HEK293 (cell line): ENCODE data around the gene VAPA.
A peak's percentile ranks its signal among the peaks of the same experiment; 100 is the strongest.

Experiments
- CTCF ChIA-PET: fragments of 350-600 bp; formaldehyde crosslinking; extraction: SDS; loops from one replicate; lab custom pipeline; 2021; ENCODE audit warnings: antibody characterized with exemption; lab: Yijun Ruan, JAX
- POLR2A ChIA-PET: fragments of 300-600 bp; formaldehyde crosslinking; extraction: SDS; loops from one replicate; lab custom pipeline; 2020; ENCODE audit warnings: antibody characterized with exemption, inconsistent platforms; lab: Yijun Ruan, JAX
- H3K27ac ChIP-seq: fragments of 200-500 bp; sonication (Bioruptor generic); 2 replicates; pipeline ENCODE4 v1.5.1; 2014; ENCODE audit warnings: low read depth, low read length, control low read depth, inconsistent platforms; ENCODE audit errors: extremely low read depth
- H3K36me3 ChIP-seq, 2 experiments: fragments of 200-500 bp in 1 of 2; sonication (Bioruptor generic) in 1 of 2; 1 replicate in 1 of 2; 2 replicates in 1 of 2; pipeline ENCODE4 v1.5.1; 2014 to 2017; ENCODE audit warnings: inconsistent platforms in 2 of 2, low read length in 2 of 2; ENCODE audit not compliant: control insufficient read depth in 2 of 2, insufficient read depth in 1 of 2
- H3K4me1 ChIP-seq: fragments of 200-500 bp; sonication (Bioruptor generic); 2 replicates; pipeline ENCODE4 v1.5.1; 2014; ENCODE audit warnings: mild to moderate bottlenecking, low read length, inconsistent platforms; ENCODE audit not compliant: control insufficient read depth, insufficient read depth
- H3K4me3 ChIP-seq: 2 replicates; pipeline ENCODE4 v1.5.1; 2011; ENCODE audit warnings: low read depth, mild to moderate bottlenecking, control low read depth, low read length, moderate library complexity
- H3K9me3 ChIP-seq: fragments of 200-500 bp; sonication (Bioruptor generic); 2 replicates; pipeline ENCODE4 v1.5.1; 2014; ENCODE audit warnings: low read depth, low read length, inconsistent platforms; ENCODE audit not compliant: control insufficient read depth, insufficient read depth
- GLI2 ChIP-seq: fragments of 450-650 bp; formaldehyde crosslinking; IDR thresholded peaks from 2 replicates; pipeline ENCODE4; 2017; ENCODE audit warnings: missing biosample characterization, missing genetic modification characterization, low read depth, borderline replicate concordance
- GLIS1 ChIP-seq: fragments of 450-650 bp; formaldehyde crosslinking; IDR thresholded peaks from 2 replicates; pipeline ENCODE4 v1.5.1; 2016; ENCODE audit warnings: missing biosample characterization, missing genetic modification characterization
- KLF9 ChIP-seq: fragments of 450-650 bp; formaldehyde crosslinking; IDR thresholded peaks from 2 replicates; pipeline ENCODE4 v1.5.1; 2016; ENCODE audit warnings: missing biosample characterization, missing genetic modification characterization, low read depth
- PRDM1 ChIP-seq: fragments of 450-650 bp; formaldehyde crosslinking; IDR thresholded peaks from 2 replicates; pipeline ENCODE4; 2016; ENCODE audit warnings: missing biosample characterization, missing genetic modification characterization
- REPIN1 ChIP-seq: fragments of 450-650 bp; formaldehyde crosslinking; IDR thresholded peaks from 2 replicates; pipeline ENCODE4 v1.5.1; 2017; ENCODE audit warnings: missing biosample characterization, missing genetic modification characterization, low read depth
- SALL2 ChIP-seq: fragments of 450-650 bp; formaldehyde crosslinking; IDR thresholded peaks from 2 replicates; pipeline ENCODE4 v1.5.0; 2017; ENCODE audit warnings: missing biosample characterization, mild to moderate bottlenecking, missing genetic modification characterization, borderline replicate concordance
- ZBTB20 ChIP-seq: fragments of 450-650 bp; formaldehyde crosslinking; IDR thresholded peaks from 2 replicates; pipeline ENCODE4 v1.5.1; 2016; ENCODE audit warnings: missing biosample characterization, missing genetic modification characterization
- ZNF146 ChIP-seq: fragments of 450-650 bp; formaldehyde crosslinking; IDR thresholded peaks from 2 replicates; pipeline ENCODE4 v1.5.1; 2016; ENCODE audit warnings: missing biosample characterization, missing genetic modification characterization
- ZNF157 ChIP-seq: fragments of 450-650 bp; formaldehyde crosslinking; IDR thresholded peaks from 2 replicates; pipeline ENCODE4 v1.5.1; 2016; ENCODE audit warnings: missing biosample characterization, missing genetic modification characterization
- ZNF202 ChIP-seq: fragments of 450-650 bp; formaldehyde crosslinking; IDR thresholded peaks from 2 replicates; pipeline ENCODE4 v1.5.1; 2016; ENCODE audit warnings: missing biosample characterization, missing genetic modification characterization, borderline replicate concordance
- ZNF274 ChIP-seq, 2 experiments: fragments of 200-500 bp in 1 of 2; fragments of 450-650 bp in 1 of 2; sonication (Bioruptor generic) in 1 of 2; formaldehyde crosslinking in 1 of 2; IDR thresholded peaks; 2 replicates each; pipeline versions ENCODE4 v1.5.1 to v1.6.1; 2014 to 2016; ENCODE audit warnings: borderline replicate concordance in 1 of 2, inconsistent platforms in 1 of 2, low read length in 1 of 2, missing biosample characterization in 1 of 2, missing genetic modification characterization in 1 of 2
- ZNF391 ChIP-seq: fragments of 450-650 bp; formaldehyde crosslinking; IDR thresholded peaks from 2 replicates; pipeline ENCODE4 v1.5.1; 2016; ENCODE audit warnings: low read depth, missing biosample characterization, missing genetic modification characterization, borderline replicate concordance
- ZNF426 ChIP-seq: fragments of 450-650 bp; formaldehyde crosslinking; IDR thresholded peaks from 2 replicates; pipeline ENCODE4 v1.5.1; 2017; ENCODE audit warnings: missing biosample characterization, missing genetic modification characterization, mild to moderate bottlenecking, inconsistent platforms, moderate library complexity
- ZNF48 ChIP-seq: fragments of 450-650 bp; formaldehyde crosslinking; IDR thresholded peaks from 2 replicates; pipeline ENCODE4 v1.5.1; 2016; ENCODE audit warnings: missing biosample characterization, missing genetic modification characterization
- ZNF501 ChIP-seq: fragments of 450-650 bp; formaldehyde crosslinking; IDR thresholded peaks from 2 replicates; pipeline ENCODE4 v1.5.1; 2016; ENCODE audit warnings: missing biosample characterization, missing genetic modification characterization
- ZNF549 ChIP-seq: fragments of 450-650 bp; IDR thresholded peaks from 2 replicates; pipeline ENCODE4 v1.5.1; 2018; ENCODE audit warnings: missing biosample characterization, missing genetic modification characterization, mild to moderate bottlenecking, inconsistent platforms, moderate library complexity
- ZNF555 ChIP-seq: fragments of 450-650 bp; formaldehyde crosslinking; conservative IDR thresholded peaks from 2 replicates; pipeline ENCODE4 v1.5.1; 2017; ENCODE audit warnings: missing biosample characterization, mild to moderate bottlenecking, missing genetic modification characterization, inconsistent platforms
- ZNF629 ChIP-seq: fragments of 450-650 bp; formaldehyde crosslinking; IDR thresholded peaks from 2 replicates; pipeline ENCODE4 v1.5.1; 2017; ENCODE audit warnings: missing biosample characterization, missing genetic modification characterization
- ZNF707 ChIP-seq: fragments of 450-650 bp; formaldehyde crosslinking; IDR thresholded peaks from 2 replicates; pipeline ENCODE4 v1.5.1; 2016; ENCODE audit warnings: missing biosample characterization, missing genetic modification characterization
- ZNF76 ChIP-seq: fragments of 450-650 bp; formaldehyde crosslinking; IDR thresholded peaks from 2 replicates; pipeline ENCODE4; 2016; ENCODE audit warnings: low read depth, missing biosample characterization, missing genetic modification characterization, borderline replicate concordance
- ZNF768 ChIP-seq: fragments of 450-650 bp; formaldehyde crosslinking; IDR thresholded peaks from 2 replicates; pipeline ENCODE4 v1.5.1; 2018; ENCODE audit warnings: missing biosample characterization, mild to moderate bottlenecking, missing genetic modification characterization
- ZNF776 ChIP-seq: fragments of 450-650 bp; formaldehyde crosslinking; IDR thresholded peaks from 2 replicates; pipeline ENCODE4 v1.5.0; 2017; ENCODE audit warnings: missing biosample characterization, missing genetic modification characterization, borderline replicate concordance
- ZNF837 ChIP-seq: fragments of 450-650 bp; formaldehyde crosslinking; IDR thresholded peaks from 2 replicates; pipeline ENCODE4 v1.5.1; 2016; ENCODE audit warnings: missing biosample characterization, missing genetic modification characterization
- ZNF843 ChIP-seq: fragments of 450-650 bp; formaldehyde crosslinking; IDR thresholded peaks from 2 replicates; pipeline ENCODE4 v1.5.1; 2016; ENCODE audit warnings: missing biosample characterization, missing genetic modification characterization
- ZSCAN23 ChIP-seq: fragments of 450-650 bp; formaldehyde crosslinking; IDR thresholded peaks from 2 replicates; pipeline ENCODE4 v1.5.1; 2016; ENCODE audit warnings: missing biosample characterization, missing genetic modification characterization
- TF ChIP-seq, protein P1 (sequence below): fragments of 450-650 bp; formaldehyde crosslinking; IDR thresholded peaks from 2 replicates; pipeline ENCODE4 v1.5.1; 2016; ENCODE audit warnings: missing biosample characterization, missing genetic modification characterization
- TF ChIP-seq, protein P2 (sequence below): fragments of 450-650 bp; formaldehyde crosslinking; IDR thresholded peaks from 2 replicates; pipeline ENCODE4 v1.5.1; 2016; ENCODE audit warnings: missing biosample characterization, missing genetic modification characterization
- TF ChIP-seq, protein P3 (sequence below): fragments of 450-650 bp; formaldehyde crosslinking; IDR thresholded peaks from 2 replicates; pipeline ENCODE4 v1.5.1; 2016; ENCODE audit warnings: missing biosample characterization, missing genetic modification characterization
- TF ChIP-seq, protein P4 (sequence below): fragments of 450-650 bp; formaldehyde crosslinking; optimal IDR thresholded peaks from 2 replicates; pipeline ENCODE3; 2016; ENCODE audit warnings: missing biosample characterization, mild to moderate bottlenecking, missing genetic modification characterization

VAPA gene

DNA sequence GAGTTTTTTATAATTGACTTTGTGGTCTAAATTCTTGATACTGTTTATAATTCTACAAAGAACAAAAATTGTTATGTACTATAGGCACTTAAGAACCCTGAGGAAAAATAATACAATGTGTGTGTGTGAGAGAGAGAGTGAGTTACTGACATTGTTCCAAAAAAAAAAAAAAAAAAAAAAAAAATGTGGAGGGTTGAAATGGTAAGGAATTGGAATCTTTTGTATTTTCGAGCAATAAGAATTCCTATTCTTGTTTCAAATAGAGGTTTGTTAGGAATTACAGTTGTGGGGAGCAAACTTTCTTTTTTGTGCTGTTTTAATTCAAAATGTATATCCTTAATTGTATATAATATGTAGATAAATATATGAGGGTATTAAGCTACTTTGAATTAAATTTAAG is 45.7 kb downstream of the VAPA start (continued):
- TF ChIP-seq, protein P1, sequence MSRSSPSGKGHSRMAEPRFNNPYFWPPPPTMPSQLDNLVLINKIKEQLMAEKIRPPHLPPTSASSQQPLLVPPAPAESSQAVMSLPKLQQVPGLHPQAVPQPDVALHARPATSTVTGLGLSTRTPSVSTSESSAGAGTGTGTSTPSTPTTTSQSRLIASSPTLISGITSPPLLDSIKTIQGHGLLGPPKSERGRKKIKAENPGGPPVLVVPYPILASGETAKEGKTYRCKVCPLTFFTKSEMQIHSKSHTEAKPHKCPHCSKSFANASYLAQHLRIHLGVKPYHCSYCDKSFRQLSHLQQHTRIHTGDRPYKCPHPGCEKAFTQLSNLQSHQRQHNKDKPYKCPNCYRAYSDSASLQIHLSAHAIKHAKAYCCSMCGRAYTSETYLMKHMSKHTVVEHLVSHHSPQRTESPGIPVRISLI: peak; percentile 56; the same call in 1 of the 2 replicates

DNA sequence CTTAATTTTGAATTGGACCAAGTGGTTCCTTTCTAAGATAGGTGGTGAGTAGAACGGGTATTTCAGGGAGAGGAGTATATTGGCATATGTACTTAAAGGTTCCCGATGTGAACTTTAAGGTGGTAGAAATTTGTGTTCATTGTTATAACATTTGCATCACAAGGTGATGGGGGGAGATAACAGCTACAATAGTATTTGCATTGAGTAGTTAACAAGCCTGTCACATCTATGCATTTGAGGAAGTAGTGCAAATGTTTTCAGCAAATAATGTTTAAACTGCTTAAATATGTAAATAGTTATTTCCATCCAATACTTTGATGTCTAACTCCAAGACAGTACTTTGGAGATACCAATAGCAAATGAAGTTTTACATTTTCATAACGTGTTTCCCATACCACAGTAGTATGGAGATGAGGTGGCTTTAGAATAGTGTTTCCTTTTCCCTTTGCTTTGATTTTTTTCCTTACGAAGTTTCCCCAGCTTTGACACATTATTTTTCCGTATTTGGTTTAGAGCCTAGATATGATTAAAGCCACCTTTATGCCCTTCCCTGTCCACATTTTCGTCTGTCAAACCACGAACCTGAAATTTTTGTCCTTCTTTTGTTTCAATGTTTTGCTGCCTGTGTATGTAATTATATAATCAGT is 46.6 kb downstream of the VAPA start:
- POLR2A ChIA-PET: no interaction called here
- H3K9me3 ChIP-seq: no peaks in the 10 kb centered on the region
- CTCF ChIA-PET: interaction anchor here (0.6 to 4.1 kb wide), 6 partner anchors 9 to 462 kb away, joined by 3 to 19 read pairs (median 4); no protein-coding TSS in a partner anchor
- H3K36me3 ChIP-seq: peaks cover 0 to 2% of the 10 kb centered on the region in 2 experiments; a peak in 1 of 3 replicates
- no peak for TF ChIP-seq ZNF274 (IDR thresholded peaks at IDR 0.05; ENCODE audit: low read length)
- TF ChIP-seq ZNF274 (tag by site-specific recombination; IDR thresholded peaks at IDR 0.05; ENCODE audit: borderline replicate concordance): no peak
- TF ChIP-seq GLIS1: no peak
- no peak for TF ChIP-seq ZNF555
- TF ChIP-seq ZNF837 (tag by site-specific recombination): no peak
- TF ChIP-seq ZNF157: no peak
- TF ChIP-seq, protein P2, sequence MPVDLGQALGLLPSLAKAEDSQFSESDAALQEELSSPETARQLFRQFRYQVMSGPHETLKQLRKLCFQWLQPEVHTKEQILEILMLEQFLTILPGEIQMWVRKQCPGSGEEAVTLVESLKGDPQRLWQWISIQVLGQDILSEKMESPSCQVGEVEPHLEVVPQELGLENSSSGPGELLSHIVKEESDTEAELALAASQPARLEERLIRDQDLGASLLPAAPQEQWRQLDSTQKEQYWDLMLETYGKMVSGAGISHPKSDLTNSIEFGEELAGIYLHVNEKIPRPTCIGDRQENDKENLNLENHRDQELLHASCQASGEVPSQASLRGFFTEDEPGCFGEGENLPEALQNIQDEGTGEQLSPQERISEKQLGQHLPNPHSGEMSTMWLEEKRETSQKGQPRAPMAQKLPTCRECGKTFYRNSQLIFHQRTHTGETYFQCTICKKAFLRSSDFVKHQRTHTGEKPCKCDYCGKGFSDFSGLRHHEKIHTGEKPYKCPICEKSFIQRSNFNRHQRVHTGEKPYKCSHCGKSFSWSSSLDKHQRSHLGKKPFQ (tag by site-specific recombination): no peak
- no peak for TF ChIP-seq ZSCAN23 (tag by site-specific recombination)
- TF ChIP-seq ZNF202 (tag by site-specific recombination): no peak
- TF ChIP-seq REPIN1 (tag by site-specific recombination): no peak
- TF ChIP-seq ZNF707: no peak
- no peak for TF ChIP-seq ZNF843 (tag by site-specific recombination)
- no peak for TF ChIP-seq GLI2 (tag by site-specific recombination)
- no peak for TF ChIP-seq SALL2 (tag by site-specific recombination)
- TF ChIP-seq ZNF501 (tag by site-specific recombination): no peak
- no peak for TF ChIP-seq ZNF426 (tag by site-specific recombination)
- TF ChIP-seq ZBTB20 (tag by site-specific recombination): no peak
- TF ChIP-seq ZNF146: no peak
- TF ChIP-seq PRDM1 (tag by site-specific recombination): no peak
- no peak for TF ChIP-seq ZNF48 (tag by site-specific recombination)
- no peak for TF ChIP-seq KLF9 (tag by site-specific recombination)
- TF ChIP-seq, all 188 proteins: peak for 0
- Histone ChIP-seq H3K4me3 (no peak overlapping the region), H3K27ac (no peak overlapping the region), H3K4me1 (no peaks in the 10 kb centered on the region)

DNA sequence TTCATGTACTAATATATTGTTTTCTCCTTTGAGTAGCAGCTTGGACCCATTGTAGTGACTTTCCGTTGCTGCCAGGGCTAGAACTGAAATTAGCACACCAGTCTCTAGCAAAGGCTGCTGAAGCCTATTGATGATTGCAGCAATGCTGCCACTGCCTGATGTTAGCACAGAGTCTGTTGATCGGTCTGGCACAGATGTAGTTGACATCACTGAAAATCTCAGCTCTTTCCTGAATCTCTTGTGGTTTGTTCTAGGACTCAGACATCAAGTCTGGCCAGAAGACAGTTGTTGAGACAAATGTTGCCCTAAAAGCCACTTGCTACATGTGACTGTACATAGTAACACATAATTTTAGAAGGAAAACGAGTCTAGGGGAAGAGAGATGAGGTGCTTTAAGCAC is 47.2 kb downstream of the VAPA start:
- POLR2A ChIA-PET: no interaction called here
- no peak overlapping the region for H3K4me3 ChIP-seq
- H3K4me1 ChIP-seq: peaks cover 4% of the 10 kb centered on the region; the same call in 1 of the 2 replicates
- CTCF ChIA-PET: interaction anchor here (0.6 to 4.1 kb wide), 5 partner anchors 8 to 386 kb away, joined by 3 to 19 read pairs (median 3); no protein-coding TSS in a partner anchor
- no peak overlapping the region for H3K27ac ChIP-seq
- no peaks in the 10 kb centered on the region for H3K36me3 ChIP-seq
- H3K9me3 ChIP-seq: no peaks in the 10 kb centered on the region
- TF ChIP-seq ZNF629 (tag by site-specific recombination) (no peak), ZNF76 (tag by site-specific recombination) (no peak), ZNF776 (tag by site-specific recombination) (no peak), ZNF549 (no peak), ZNF391 (tag by site-specific recombination) (no peak), ZNF768 (tag by site-specific recombination) (no peak)
- TF ChIP-seq, protein P3, sequence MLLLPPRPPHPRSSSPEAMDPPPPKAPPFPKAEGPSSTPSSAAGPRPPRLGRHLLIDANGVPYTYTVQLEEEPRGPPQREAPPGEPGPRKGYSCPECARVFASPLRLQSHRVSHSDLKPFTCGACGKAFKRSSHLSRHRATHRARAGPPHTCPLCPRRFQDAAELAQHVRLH (tag by site-specific recombination): no peak
- TF ChIP-seq, protein P4, sequence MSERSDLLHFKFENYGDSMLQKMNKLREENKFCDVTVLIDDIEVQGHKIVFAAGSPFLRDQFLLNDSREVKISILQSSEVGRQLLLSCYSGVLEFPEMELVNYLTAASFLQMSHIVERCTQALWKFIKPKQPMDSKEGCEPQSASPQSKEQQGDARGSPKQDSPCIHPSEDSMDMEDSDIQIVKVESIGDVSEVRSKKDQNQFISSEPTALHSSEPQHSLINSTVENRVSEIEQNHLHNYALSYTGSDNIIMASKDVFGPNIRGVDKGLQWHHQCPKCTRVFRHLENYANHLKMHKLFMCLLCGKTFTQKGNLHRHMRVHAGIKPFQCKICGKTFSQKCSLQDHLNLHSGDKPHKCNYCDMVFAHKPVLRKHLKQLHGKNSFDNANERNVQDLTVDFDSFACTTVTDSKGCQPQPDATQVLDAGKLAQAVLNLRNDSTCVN (tag by site-specific recombination): no peak
